DOHH2 (cell line): Measurements from ENCODE around the gene MID1.

Experiments used
- H3F3A ChIP-seq: fragments of 200-600 bp; sonication (generic), shearing (Covaris generic); 2 replicates; pipeline ENCODE4 v1.6.0; 2016; ENCODE audit warnings: antibody characterized with exemption, mild to moderate bottlenecking; ENCODE audit not compliant: control insufficient read depth, insufficient read depth
- H3K27ac ChIP-seq: fragments of 200-600 bp; sonication (generic); 2 replicates; pipeline ENCODE4 v1.5.1; 2014; ENCODE audit warnings: low read depth, mild to moderate bottlenecking, low read length, moderate library complexity
- H3K27me3 ChIP-seq: fragments of 200-600 bp; sonication (generic); 2 replicates; pipeline ENCODE4 v1.6.1; 2014; ENCODE audit warnings: mild to moderate bottlenecking, low read length, mixed read lengths; ENCODE audit not compliant: control insufficient read depth
- H3K36me3 ChIP-seq: fragments of 200-600 bp; sonication (generic); 2 replicates; pipeline ENCODE4 v1.6.1; 2014; ENCODE audit warnings: mild to moderate bottlenecking, low read length, moderate library complexity, mixed read lengths; ENCODE audit not compliant: control insufficient read depth
- H3K4me1 ChIP-seq: fragments of 200-600 bp; sonication (generic); 2 replicates; pipeline ENCODE4 v1.6.1; 2014; ENCODE audit warnings: mild to moderate bottlenecking, low read length, mixed read lengths; ENCODE audit not compliant: control insufficient read depth
- H3K4me2 ChIP-seq: fragments of 200-600 bp; sonication (generic); 2 replicates; pipeline ENCODE4 v1.6.0; 2014; ENCODE audit warnings: mild to moderate bottlenecking, low read length, moderate library complexity
- H3K4me3 ChIP-seq: fragments of 200-600 bp; sonication (generic); 2 replicates; pipeline ENCODE4 v1.5.1; 2014; ENCODE audit warnings: mild to moderate bottlenecking, low read length, mixed read lengths
- H3K79me2 ChIP-seq: fragments of 200-600 bp; sonication (generic); 2 replicates; pipeline ENCODE4 v1.6.1; 2014; ENCODE audit warnings: mild to moderate bottlenecking, low read length, mixed read lengths; ENCODE audit not compliant: control insufficient read depth
- H3K9me2 ChIP-seq: fragments of 200-600 bp; sonication (generic); replicated peaks from 2 replicates; pipeline ENCODE4 v1.6.1; 2014; ENCODE audit warnings: mild to moderate bottlenecking, low read length, mixed read lengths; ENCODE audit not compliant: control insufficient read depth
- H3K9me3 ChIP-seq: fragments of 200-600 bp; sonication (generic); 2 replicates; pipeline ENCODE4 v1.6.1; 2014; ENCODE audit warnings: antibody characterized with exemption, low read length, mixed read lengths; ENCODE audit not compliant: control insufficient read depth, insufficient read depth
- H4K20me1 ChIP-seq: fragments of 200-600 bp; sonication (generic); 2 replicates; pipeline ENCODE4 v1.6.0; 2014; ENCODE audit warnings: low read depth, mild to moderate bottlenecking, antibody characterized with exemption, low read length, moderate library complexity; ENCODE audit not compliant: control insufficient read depth, insufficient read depth
- EZH2phosphoT487 ChIP-seq: fragments of 200-600 bp; sonication (generic); IDR thresholded peaks from 2 replicates; pipeline ENCODE4 v1.6.1; 2017; ENCODE audit warnings: borderline replicate concordance, mild to moderate bottlenecking, antibody characterized with exemption, low read length, moderate library complexity, mixed read lengths
- TF ChIP-seq, protein P1 (sequence below): fragments of 200-600 bp; sonication (generic); IDR thresholded peaks from one replicate; pipeline ENCODE4 v1.5.1; 2014; ENCODE audit warnings: antibody characterized with exemption, mild to moderate bottlenecking, low read depth, low read length; ENCODE audit not compliant: poor library complexity, severe bottlenecking

The MID1 gene

DNA sequence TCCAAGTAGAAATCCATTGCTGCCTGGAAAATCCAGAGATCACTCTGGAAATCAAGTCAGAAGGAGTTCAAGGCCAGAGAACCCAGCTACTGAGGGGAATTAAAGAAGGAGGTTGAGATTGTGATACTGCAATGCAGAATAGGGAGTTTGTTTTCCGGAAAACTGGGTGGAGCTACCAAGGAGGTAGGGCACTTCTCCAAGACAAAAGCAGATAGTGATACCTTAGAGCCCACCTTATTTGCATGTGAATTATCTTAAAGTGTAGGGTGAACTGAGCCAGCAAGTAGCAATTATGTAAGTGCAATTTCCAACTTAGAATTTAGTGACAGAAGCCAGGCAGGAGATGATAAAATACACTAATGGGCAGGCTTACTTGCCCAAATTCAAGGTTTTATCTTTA, 178.9 kb downstream of the MID1 start:
- H3K4me2 ChIP-seq, result no peak overlapping the region
- H3K4me1 ChIP-seq, result no peaks in the 10 kb centered on the region
- TF ChIP-seq, protein P1, sequence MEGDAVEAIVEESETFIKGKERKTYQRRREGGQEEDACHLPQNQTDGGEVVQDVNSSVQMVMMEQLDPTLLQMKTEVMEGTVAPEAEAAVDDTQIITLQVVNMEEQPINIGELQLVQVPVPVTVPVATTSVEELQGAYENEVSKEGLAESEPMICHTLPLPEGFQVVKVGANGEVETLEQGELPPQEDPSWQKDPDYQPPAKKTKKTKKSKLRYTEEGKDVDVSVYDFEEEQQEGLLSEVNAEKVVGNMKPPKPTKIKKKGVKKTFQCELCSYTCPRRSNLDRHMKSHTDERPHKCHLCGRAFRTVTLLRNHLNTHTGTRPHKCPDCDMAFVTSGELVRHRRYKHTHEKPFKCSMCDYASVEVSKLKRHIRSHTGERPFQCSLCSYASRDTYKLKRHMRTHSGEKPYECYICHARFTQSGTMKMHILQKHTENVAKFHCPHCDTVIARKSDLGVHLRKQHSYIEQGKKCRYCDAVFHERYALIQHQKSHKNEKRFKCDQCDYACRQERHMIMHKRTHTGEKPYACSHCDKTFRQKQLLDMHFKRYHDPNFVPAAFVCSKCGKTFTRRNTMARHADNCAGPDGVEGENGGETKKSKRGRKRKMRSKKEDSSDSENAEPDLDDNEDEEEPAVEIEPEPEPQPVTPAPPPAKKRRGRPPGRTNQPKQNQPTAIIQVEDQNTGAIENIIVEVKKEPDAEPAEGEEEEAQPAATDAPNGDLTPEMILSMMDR, result no peak
- TF ChIP-seq EZH2phosphoT487, result no peak
- H4K20me1 ChIP-seq, result no peaks in the 10 kb centered on the region
- H3K36me3 ChIP-seq, result no peaks in the 10 kb centered on the region
- no peaks in the 10 kb centered on the region for H3K79me2 ChIP-seq
- no peak overlapping the region for H3K27ac ChIP-seq
- H3K9me3 ChIP-seq, result no peaks in the 10 kb centered on the region
- no peaks in the 10 kb centered on the region for H3K9me2 ChIP-seq
- H3F3A ChIP-seq, result no peaks in the 10 kb centered on the region
- H3K27me3 ChIP-seq, result no peaks in the 10 kb centered on the region
- H3K4me3 ChIP-seq, result no peak overlapping the region

DNA sequence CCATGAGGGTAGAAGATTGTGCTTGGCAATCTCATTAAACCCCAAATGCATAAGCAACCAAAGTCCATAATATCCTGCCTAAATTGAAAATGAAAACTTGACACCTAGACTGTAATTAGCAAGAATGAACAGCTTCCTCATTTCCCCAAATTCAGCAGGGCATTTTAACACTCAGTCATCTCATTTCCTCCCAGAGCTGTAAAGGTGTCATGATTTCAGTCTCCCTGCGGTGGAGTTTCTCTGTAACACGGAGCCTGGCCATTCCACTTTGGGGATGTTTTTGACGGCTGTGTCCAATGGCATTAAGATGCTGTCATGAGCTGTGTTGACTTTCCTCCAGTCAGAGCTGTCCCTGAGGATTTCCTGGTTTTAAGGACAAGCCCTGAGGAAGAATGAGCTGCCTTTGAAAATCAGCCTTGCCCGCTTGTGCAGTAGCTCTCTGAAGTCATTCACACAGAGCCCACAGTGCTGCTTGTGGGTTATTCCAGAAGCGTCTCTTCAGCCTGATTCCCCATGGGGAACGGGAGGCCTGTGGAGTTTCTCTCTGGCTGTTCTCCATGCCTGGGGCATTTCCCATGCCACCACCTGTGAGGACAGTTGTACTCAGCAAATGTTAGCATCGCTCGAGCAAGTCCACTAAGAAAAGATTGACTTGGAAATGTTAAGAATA, 187.0 kb downstream of the MID1 start:
- TF ChIP-seq, protein P1, result no peak
- TF ChIP-seq EZH2phosphoT487, result no peak
- no peaks in the 10 kb centered on the region for H3K4me1 ChIP-seq

DNA sequence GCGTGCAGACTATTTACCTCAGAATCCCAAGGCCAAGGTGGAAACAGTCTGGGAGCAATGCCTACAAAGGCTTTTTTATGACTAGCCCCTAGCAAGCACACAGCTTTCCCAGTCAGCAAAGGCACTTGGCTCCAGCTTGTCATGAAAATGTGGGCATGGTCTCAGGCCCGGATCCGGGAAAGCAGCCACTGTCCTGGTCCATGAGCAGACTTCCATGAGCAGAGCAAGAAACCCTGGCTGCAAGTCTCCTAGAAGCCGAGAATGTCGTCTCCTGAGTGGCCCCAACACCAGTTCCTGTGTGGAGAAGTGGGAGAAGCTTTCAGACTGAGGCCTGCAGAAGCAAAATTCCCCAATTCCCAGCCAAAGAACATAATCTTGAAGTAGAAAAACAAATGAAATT, 190.5 kb downstream of the MID1 start:
- Histone ChIP-seq H3K79me2 (no peaks in the 10 kb centered on the region), H3K27me3 (no peaks in the 10 kb centered on the region), H4K20me1 (no peaks in the 10 kb centered on the region), H3K4me3 (no peak overlapping the region), H3K36me3 (no peaks in the 10 kb centered on the region), H3K4me1 (no peaks in the 10 kb centered on the region), H3K27ac (no peak overlapping the region), H3K9me3 (no peaks in the 10 kb centered on the region), H3F3A (no peaks in the 10 kb centered on the region), H3K4me2 (no peak overlapping the region), H3K9me2 (no peaks in the 10 kb centered on the region)
- TF ChIP-seq EZH2phosphoT487, result no peak
- TF ChIP-seq, protein P1, result no peak

More for the DNA sequence above, 187.0 kb downstream of the MID1 start:
- Histone ChIP-seq H3K27me3 (no peaks in the 10 kb centered on the region), H3K79me2 (no peaks in the 10 kb centered on the region), H3K27ac (no peak overlapping the region), H3K4me2 (no peak overlapping the region), H3K4me3 (no peak overlapping the region), H3K9me3 (no peaks in the 10 kb centered on the region), H4K20me1 (no peaks in the 10 kb centered on the region), H3F3A (no peaks in the 10 kb centered on the region), H3K36me3 (no peaks in the 10 kb centered on the region), H3K9me2 (no peaks in the 10 kb centered on the region)
